GM12891 (cell line): ENCODE measurements around the gene MAP4K4.

ENCODE experiments used
- POLR2AphosphoS5 ChIP-seq: IDR thresholded peaks from 2 replicates; pipeline ENCODE4 v1.6.1; 2011; ENCODE audit warnings: low read depth, low read length, control low read depth
- SPI1 ChIP-seq: IDR thresholded peaks from 2 replicates; pipeline ENCODE4 v1.6.1; 2011; ENCODE audit warnings: low read depth, low read length, control low read depth

- TF ChIP-seq POLR2AphosphoS5 (no peak), SPI1 (no peak)
Observed at GRCh38 chr2:101672047-101672446, 25.5 kb upstream of the MAP4K4 start.
